HG02981 (cell line): ENCODE measurements around the gene SELENOK.

Source experiments
- ATAC-seq: cut with Tn5 transposase; IDR thresholded peaks from one replicate; pipeline ENCODE4 v1.9.1; 2021; ENCODE audit warnings: mild to moderate bottlenecking, moderate library complexity; ENCODE audit not compliant: unreplicated experiment

Gene SELENOK

GRCh38 chr3:53843195-53844177, 48.2 kb downstream of the SELENOK start:
- ATAC-seq, result no peak

DNA sequence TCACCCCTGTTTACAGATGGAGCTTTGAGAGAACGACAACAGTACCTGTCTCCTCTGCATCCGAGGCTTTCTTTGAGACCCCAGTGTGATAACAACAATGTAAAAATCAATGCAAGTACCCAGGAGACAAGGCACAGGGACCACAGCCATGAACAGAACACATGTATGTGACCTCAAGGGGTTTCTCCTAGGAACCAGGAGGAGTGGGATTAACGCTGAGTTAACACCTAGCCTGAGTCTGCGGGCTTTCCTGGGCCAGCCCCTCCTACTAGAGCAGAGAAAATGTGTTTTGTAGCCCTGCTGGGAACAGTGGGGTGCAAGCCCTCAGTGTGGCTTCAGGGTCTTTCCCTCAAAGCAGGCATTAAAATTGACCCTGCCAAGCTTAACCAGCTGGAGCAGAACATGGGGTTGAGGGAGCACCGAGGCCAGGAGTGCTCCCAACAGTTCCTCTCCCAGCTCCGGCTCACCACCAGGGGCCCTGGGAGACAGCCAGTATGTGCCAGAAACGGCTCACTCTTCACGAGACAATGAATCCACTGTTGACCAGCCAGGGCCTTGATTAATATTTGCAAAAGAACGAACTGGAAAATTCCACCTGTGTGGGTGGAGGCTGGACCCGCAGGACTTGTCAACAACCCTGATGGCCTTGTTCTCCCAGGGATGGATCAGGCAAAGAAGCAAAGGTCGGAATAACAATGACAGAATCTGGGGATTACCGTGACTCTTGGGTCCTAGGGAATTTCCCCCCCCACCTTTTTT, 49.0 kb downstream of the SELENOK start:
- no peak for ATAC-seq

DNA sequence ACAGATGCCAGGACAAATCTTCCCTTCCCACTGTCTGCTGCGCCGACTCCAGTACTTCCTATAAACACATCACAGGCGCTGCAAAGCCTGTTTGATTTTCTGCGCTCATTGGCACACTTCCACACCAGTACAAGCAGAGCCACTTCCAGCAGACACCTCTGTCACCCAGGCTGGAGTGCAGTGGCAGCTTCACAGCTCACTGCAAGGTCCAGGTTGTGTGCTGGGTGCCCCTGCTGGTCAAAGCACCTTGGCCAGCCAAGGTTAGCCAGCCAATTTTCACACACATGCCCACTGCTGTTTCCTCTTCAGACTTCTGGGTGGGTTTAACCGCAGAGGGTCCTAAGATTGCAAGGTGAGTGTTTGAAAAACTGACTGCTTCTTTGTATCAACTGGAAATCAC, 50.4 kb downstream of the SELENOK start:
- no peak for ATAC-seq

GRCh38 chr3:53837331-53837730, 54.3 kb downstream of the SELENOK start:
- no peak for ATAC-seq

DNA sequence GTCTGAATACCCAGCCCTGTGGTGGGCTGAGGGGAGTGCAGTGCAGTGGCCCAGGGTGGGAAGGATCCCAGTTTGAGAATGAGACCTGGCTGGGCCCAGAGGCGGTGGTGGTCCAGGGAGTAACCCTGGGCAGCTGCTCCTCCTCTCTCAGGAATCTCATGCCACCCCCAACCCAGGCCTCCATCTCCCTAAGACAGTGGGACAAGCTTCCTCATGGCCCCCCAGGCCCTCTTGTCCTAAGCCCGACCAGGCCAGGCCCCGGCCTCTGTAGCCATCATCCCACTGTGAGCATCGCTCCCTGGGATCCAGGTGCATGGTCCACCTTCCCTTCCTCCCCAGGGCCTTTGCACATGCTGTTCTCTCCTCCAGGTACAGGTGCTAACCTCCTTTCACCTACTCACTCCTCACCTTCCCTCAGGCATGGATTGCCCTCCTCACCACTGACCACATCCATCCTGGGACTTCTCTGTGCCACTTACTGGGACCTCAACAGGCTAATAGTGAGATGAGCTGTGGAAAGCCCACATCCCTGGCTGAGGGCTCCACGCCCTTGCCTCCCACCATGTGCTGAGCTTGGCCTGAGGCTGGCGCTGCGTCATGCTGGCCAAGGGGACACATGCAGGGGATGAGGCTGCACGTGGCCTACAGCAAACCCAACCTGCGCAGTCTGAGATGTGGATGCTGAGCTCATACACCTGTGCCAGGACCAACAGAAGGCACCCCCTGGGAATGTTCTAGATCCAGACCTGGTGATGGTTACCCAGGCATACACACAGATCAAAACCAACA, 55.4 kb downstream of the SELENOK start:
- ATAC-seq, result no peak

DNA sequence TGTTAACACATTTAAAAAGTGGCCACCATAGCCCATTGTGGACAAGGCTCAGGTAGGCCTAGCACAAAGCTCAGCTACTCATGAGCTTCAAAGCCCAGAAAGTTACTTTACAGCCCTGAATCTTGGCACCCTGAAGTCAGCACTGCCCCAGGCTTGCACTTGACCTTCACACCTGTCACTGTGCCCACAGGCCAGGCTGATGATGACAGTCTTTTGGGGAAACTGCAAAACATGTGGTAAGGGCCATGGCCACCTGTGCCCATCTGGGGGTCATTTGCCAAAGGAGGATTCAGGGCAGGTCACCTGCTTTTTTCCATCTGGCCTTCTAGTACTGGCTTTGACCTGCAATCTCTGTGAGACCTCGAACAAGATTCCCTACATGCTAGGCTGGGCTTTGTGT, 56.4 kb downstream of the SELENOK start:
- ATAC-seq, result no peak

DNA sequence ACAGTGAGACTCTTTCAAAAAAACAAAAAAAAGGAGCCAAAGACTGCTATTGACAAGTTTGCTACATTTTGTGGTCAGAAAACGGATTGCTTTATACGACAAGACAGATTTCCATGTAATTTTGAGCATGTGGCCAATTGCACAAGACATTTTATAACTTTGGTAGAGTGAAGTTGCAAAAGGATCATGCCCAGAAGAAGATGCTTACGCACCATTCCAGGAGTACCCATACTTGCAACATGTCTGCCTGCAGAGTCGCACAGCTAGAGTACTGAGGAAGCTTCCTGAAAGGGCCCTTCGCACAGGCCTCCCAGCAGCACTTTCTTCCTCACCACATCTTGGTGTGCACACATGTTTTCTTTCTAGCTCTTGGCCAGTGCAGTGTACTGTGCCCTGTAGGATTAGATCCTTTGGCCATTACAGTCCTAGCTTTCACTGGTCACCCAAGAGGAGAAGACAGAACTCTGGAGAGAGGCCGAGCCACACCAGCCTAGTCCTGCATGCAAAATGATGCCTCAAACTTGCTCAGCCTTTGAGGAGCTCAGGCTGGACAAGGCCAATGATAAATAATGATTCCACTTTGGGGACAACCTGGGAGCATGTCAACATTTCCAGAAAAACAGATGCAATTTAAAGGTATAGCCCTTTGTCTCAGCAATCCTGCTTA, 57.1 kb downstream of the SELENOK start:
- no peak for ATAC-seq
